HepG2 (cell line): ENCODE results near the gene CDH13. TPM values are rescaled to one million over a fixed set of nuclear protein-coding genes. Genes with fewer than 3 reads are reported as not detected.
A peak's percentile ranks its signal among the peaks of the same experiment; 100 is the strongest.

Experiments used
- DRAP1 ChIP-seq: IDR thresholded peaks from 2 replicates; pipeline ENCODE4 v1.6.1; 2016; ENCODE audit warnings: missing genetic modification reagents, missing compliant biosample characterization
- ELF1 ChIP-seq: sonication (generic); formaldehyde crosslinking; IDR thresholded peaks from 2 replicates; pipeline ENCODE4 v1.4.0; 2020; ENCODE audit warnings: missing genetic modification reagents
- GATAD2A ChIP-seq: IDR thresholded peaks from 2 replicates; pipeline ENCODE4 v1.6.1; 2016
- GLI4 ChIP-seq: sonication (generic); formaldehyde crosslinking; IDR thresholded peaks from 2 replicates; pipeline ENCODE4 v1.5.1; 2020; ENCODE audit warnings: missing genetic modification reagents, mild to moderate bottlenecking, moderate library complexity, borderline replicate concordance
- IRF9 ChIP-seq: sonication (generic); formaldehyde crosslinking; IDR thresholded peaks from 2 replicates; pipeline ENCODE4 v1.8.0; 2022; ENCODE audit warnings: missing genetic modification reagents, mild to moderate bottlenecking, borderline replicate concordance
- JUND ChIP-seq: sonication (generic); formaldehyde crosslinking; IDR thresholded peaks from 2 replicates; pipeline ENCODE4 v1.8.0; 2022; ENCODE audit warnings: mild to moderate bottlenecking, missing genetic modification reagents
- KIAA2018 ChIP-seq: sonication (generic); formaldehyde crosslinking; IDR thresholded peaks from 2 replicates; pipeline ENCODE4 v1.5.0; 2020; ENCODE audit warnings: mild to moderate bottlenecking, missing genetic modification reagents, borderline replicate concordance
- SNAPC2 ChIP-seq: sonication (generic); formaldehyde crosslinking; IDR thresholded peaks from 2 replicates; pipeline ENCODE4 v1.8.1; 2022; ENCODE audit warnings: mild to moderate bottlenecking, missing genetic modification reagents
- ZNF598 ChIP-seq: sonication (generic); formaldehyde crosslinking; IDR thresholded peaks from 2 replicates; pipeline ENCODE4 v1.5.1; 2020; ENCODE audit warnings: mild to moderate bottlenecking, missing genetic modification reagents, borderline replicate concordance
- ZNF672 ChIP-seq: sonication (generic); formaldehyde crosslinking; IDR thresholded peaks from 2 replicates; pipeline ENCODE4 v1.8.1; 2022; ENCODE audit warnings: missing genetic modification reagents
- ZNF7 ChIP-seq: IDR thresholded peaks from 2 replicates; pipeline ENCODE4 v1.6.1; 2016; ENCODE audit warnings: missing biosample characterization, missing genetic modification reagents
- polyA plus RNA-seq, 8 experiments: library from polyadenylated mRNA; depleted of rRNA in 3 of 8; stranded (reverse) in 7 of 8; unstranded in 1 of 8; fragments of >200 nt; fragmentation: Illumina TruSeq in 4 of 8; extraction: Trizol in 4 of 8; gene quantifications; 2 replicates each; pipeline versions ENCODE4 v1.2.1 to v1.2.3, GENCODE V29; 2011 to 2016; ENCODE audit warnings: low read depth in 4 of 8, missing spikeins in 1 of 8, mixed read lengths in 1 of 8; ENCODE audit not compliant: insufficient read depth in 1 of 8
- total RNA-seq, 5 experiments: library from RNA; depleted of rRNA; stranded (reverse); fragments of >200 nt; fragmentation: Illumina TruSeq; extraction: Trizol; gene quantifications; 2 replicates each; pipeline ENCODE4 v1.2.3, GENCODE V29; 2016; ENCODE audit warnings: low read depth in 1 of 5
- TF ChIP-seq, protein P1 (sequence below): sonication (generic); formaldehyde crosslinking; IDR thresholded peaks from 2 replicates; pipeline ENCODE4 v1.9.0; 2021; ENCODE audit warnings: mild to moderate bottlenecking, missing genetic modification reagents
- TF ChIP-seq, protein P2 (sequence below): sonication (generic); formaldehyde crosslinking; IDR thresholded peaks from 2 replicates; pipeline ENCODE4 v1.4.0; 2020; ENCODE audit warnings: missing genetic modification reagents

CDH13 gene
- total and polyA plus RNA-seq, 2 of the 13 experiments (the other 11 are each of a cell fraction or from before 2014, with no cell fraction given): not detected

GRCh38 chr16:83701494-83701893 lies 1074.7 kb downstream of the CDH13 start (continued):
- TF ChIP-seq, protein P1, sequence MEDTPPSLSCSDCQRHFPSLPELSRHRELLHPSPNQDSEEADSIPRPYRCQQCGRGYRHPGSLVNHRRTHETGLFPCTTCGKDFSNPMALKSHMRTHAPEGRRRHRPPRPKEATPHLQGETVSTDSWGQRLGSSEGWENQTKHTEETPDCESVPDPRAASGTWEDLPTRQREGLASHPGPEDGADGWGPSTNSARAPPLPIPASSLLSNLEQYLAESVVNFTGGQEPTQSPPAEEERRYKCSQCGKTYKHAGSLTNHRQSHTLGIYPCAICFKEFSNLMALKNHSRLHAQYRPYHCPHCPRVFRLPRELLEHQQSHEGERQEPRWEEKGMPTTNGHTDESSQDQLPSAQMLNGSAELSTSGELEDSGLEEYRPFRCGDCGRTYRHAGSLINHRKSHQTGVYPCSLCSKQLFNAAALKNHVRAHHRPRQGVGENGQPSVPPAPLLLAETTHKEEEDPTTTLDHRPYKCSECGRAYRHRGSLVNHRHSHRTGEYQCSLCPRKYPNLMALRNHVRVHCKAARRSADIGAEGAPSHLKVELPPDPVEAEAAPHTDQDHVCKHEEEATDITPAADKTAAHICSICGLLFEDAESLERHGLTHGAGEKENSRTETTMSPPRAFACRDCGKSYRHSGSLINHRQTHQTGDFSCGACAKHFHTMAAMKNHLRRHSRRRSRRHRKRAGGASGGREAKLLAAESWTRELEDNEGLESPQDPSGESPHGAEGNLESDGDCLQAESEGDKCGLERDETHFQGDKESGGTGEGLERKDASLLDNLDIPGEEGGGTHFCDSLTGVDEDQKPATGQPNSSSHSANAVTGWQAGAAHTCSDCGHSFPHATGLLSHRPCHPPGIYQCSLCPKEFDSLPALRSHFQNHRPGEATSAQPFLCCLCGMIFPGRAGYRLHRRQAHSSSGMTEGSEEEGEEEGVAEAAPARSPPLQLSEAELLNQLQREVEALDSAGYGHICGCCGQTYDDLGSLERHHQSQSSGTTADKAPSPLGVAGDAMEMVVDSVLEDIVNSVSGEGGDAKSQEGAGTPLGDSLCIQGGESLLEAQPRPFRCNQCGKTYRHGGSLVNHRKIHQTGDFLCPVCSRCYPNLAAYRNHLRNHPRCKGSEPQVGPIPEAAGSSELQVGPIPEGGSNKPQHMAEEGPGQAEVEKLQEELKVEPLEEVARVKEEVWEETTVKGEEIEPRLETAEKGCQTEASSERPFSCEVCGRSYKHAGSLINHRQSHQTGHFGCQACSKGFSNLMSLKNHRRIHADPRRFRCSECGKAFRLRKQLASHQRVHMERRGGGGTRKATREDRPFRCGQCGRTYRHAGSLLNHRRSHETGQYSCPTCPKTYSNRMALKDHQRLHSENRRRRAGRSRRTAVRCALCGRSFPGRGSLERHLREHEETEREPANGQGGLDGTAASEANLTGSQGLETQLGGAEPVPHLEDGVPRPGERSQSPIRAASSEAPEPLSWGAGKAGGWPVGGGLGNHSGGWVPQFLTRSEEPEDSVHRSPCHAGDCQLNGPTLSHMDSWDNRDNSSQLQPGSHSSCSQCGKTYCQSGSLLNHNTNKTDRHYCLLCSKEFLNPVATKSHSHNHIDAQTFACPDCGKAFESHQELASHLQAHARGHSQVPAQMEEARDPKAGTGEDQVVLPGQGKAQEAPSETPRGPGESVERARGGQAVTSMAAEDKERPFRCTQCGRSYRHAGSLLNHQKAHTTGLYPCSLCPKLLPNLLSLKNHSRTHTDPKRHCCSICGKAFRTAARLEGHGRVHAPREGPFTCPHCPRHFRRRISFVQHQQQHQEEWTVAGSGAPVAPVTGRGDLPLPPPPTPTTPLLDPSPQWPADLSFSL (CRISPR knock-in tag): no peak
- TF ChIP-seq ZNF598 (CRISPR knock-in tag) (no peak), IRF9 (CRISPR knock-in tag) (no peak; the same call in 1 of the 2 replicates), GATAD2A (CRISPR knock-in tag) (no peak), JUND (CRISPR knock-in tag) (no peak), ZNF7 (CRISPR knock-in tag) (no peak), DRAP1 (no peak), KIAA2018 (CRISPR knock-in tag) (no peak), GLI4 (CRISPR knock-in tag) (no peak), ELF1 (CRISPR knock-in tag) (no peak), ZNF672 (CRISPR knock-in tag) (no peak), SNAPC2 (0 out of 2 replicates have a peak, but pooled peaks have one; percentile 26)
- TF ChIP-seq, protein P2, sequence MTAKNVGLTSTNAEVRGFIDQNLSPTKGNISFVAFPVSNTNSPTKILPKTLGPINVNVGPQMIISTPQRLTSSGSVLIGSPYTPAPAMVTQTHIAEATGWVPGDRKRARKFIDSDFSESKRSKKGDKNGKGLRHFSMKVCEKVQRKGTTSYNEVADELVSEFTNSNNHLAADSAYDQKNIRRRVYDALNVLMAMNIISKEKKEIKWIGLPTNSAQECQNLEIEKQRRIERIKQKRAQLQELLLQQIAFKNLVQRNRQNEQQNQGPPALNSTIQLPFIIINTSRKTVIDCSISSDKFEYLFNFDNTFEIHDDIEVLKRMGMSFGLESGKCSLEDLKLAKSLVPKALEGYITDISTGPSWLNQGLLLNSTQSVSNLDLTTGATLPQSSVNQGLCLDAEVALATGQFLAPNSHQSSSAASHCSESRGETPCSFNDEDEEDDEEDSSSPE (CRISPR knock-in tag): no peak
